GM21526 (cell line): ENCODE measurements around the gene SH3RF3.

Experiments
- ATAC-seq: cut with Tn5 transposase; IDR thresholded peaks from one replicate; pipeline ENCODE4 v1.9.1; 2021; ENCODE audit warnings: moderate library complexity; ENCODE audit not compliant: unreplicated experiment, low FRiP score

The SH3RF3 gene

GRCh38 chr2:109549016-109549590 lies 420.1 kb downstream of the SH3RF3 start:
- no peak for ATAC-seq
